GM18858 (cell line): ENCODE measurements around the gene COX19.
A peak's percentile ranks its signal among the peaks of the same experiment; 100 is the strongest.

Experiments used
- ATAC-seq: cut with Tn5 transposase; IDR thresholded peaks from one replicate; pipeline ENCODE4 v1.9.1; 2021; ENCODE audit not compliant: unreplicated experiment

The COX19 gene

DNA sequence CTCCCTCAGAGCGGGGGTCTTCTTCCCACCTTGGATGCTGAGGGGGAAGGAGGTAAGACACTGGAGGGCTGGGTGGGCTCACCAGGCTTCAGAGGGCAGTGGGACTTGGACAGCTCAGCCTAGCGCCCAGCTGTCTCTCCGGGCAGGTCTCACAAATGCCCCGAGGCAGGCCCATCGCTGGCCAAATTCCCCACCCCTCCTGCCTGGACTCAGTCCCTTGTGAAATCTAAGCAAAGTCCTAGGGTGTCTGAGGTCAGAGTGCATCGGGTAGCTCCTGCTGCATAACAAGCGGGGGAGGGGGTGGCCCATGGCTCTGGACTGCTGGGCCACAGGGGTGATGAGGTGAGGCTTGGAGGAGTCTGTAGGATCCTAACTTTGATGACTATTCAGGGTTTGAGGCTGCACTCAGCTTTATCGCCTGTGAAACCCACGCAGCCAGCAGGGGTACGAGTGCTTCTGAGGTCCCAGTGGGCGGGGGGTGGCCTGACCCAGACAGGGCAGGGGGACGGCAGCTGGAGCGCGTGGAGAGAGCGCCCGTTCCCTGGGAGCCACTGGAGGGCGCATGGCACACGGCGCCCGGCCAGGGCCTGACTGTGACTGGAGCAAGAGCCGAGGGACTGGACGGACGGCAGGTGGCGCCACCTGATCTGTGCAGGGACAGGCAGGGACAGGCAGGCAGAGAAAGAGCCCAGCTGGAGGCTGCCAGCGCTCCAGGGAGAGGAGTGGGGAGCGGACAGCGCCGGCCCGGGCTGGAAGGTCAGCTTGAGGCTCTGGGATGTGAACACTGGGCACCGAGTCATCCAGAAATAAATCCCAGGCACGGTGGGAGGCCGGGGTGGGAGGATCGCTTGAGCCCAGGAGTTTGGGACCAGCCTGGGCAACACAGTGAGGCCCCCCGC, 17.6 kb upstream of the COX19 start:
- ATAC-seq: peak; percentile 72

DNA sequence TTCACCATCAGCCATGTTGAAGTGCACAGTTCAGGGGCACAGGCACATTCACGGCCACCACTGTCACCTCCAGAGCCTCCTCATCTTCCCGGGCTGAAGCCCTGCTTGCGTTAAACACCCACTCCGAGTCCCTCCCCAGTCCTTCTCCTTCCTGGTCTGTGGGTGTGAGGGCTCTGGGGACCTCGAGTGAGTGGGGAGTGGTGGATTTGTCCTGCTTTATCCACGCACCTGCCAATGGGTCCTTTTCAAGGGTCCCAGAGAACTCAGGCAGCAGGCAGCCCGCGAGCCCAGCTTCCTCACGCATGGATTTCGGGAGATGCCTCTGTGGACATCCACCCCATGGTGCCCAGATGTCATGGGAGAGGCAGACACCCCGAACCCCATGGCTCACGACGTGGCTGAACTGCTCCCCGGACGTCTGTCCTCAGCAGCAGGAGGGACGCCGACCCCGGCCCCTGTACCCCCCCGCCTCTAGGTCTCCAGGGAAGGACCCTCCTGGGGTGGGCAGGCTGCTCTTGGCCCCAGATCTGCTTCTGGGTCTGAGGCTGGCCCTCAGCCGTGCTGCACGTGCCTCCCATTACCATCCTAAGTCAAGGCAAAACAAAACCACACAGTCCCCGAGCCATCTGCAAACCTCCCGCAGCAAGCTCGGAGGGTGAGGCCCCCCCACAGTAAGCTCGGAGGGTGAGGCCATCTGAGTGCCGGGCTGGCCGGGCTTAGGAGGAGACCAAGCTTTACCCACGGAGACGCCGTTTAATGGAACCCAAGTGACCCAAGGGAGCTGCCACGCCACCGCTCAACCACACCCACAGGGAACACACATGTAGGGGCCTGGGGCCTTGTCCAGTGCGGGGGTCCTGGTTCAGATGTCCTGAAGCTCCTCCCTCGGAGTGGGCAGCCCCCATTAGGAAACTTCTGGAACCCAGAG, 16.6 kb upstream of the COX19 start:
- no peak for ATAC-seq

DNA sequence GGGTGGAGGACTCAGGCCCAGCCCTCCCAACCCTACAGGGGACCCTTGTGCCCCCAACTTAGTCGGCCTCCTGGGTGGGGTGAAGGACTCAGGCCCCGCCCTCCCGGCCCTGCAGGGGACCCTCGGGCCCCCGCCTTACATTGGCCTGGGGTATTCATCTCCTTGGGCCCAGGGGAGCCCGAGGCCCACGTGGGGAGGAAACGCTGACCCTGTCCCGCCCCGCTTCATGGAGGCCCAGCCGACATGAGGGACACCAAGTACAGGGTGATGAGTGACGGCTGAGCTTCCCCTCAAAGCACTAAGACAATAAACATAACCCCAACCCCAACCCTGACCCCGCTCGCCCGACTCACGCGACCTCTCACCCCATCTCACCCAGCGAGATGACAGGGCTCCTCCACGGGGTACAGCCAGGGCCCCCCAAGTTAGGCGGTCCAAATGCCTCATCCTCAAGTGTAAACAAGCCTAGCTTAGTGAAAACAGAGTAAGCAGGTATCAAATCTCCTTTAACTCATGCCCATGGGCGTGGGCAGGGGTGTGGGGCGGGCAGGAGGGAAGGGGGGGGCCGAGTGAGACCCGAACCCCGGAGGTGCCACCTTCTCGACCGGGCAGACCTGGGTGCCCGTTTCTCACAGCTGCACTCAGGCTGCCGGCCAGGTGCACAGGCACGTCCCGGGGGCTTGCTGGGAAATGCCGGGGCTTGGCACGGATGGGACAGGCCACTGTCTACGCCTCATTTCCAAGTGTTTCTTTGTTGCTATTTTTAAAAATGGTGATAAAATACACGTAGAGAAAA, 15.8 kb upstream of the COX19 start:
- ATAC-seq: no peak

DNA sequence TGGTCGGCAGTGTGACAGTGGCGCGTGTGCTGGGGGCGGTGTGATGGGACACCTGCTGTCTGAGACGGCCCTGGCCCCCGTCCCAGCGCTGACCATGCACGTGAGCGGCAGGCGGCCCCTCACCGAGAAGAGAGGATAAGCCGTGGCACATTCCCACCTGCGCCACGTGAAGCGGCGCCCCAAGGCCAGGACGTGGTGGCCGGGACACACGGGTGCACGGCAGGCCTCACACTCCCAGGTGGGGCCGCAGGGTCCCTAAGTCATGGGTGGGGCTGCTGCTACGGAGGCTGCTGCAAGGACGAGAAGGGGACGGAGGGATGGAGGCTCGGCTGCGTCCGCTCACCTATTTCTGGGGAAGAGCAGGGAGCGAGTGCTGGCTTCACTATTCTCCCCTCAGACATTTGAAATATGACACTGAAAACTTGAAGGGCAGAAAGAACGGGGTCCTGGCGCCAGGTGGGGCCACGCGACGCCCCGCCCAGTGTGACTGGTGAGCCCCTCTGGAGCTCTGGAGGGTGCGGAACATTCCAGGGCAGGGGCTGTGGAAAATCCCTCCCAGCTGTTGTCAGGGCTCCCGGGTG, 15.1 kb upstream of the COX19 start:
- ATAC-seq: no peak

DNA sequence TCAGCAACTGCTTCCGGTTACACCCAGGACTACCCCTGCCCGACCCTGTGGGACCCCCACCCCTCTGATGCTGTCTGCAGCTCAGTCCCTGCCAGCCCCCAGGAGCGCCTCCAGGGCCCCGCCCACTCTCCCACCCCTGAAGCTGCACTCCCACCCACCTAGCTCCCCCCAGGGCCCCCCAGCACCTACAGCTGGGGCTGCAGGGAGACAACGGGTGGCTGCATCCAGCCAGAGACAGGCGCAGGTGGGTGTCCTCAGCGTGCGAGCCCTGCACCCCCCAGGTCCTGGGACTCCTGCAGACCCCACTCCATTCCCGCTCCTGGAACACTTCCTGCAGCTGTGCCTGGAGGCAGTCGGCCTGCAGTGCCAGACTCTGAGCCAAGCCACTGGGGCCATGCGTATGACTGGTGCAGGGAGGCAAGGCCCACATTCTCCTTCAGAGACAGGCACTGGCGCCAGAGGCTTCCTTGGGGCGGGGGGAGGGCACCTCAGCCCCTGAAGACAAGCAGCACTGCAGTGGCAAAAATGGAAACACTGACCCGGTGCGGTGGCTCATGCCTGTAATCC, 13.7 kb upstream of the COX19 start:
- ATAC-seq: no peak

DNA sequence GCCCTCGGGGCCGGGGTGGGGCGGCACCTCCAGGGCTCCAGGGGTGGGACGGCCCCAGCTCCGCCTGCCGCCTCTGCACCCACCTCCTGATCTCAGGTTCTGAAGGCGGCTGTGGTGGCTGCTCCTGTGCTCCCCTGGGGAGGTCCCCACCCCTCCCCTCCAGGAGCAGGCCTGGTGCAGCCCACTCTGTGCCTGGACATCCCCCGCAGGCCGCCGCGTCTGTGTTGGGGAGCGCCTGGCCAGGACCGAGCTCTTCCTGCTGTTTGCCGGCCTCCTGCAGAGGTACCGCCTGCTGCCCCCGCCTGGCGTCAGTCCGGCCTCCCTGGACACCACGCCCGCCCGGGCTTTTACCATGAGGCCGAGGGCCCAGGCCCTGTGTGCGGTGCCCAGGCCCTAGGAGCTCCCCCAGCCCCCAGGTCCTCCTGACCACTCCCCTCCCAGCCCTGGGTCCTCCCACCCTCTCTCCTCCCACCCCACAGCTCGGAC, 13.1 kb upstream of the COX19 start:
- no peak for ATAC-seq

DNA sequence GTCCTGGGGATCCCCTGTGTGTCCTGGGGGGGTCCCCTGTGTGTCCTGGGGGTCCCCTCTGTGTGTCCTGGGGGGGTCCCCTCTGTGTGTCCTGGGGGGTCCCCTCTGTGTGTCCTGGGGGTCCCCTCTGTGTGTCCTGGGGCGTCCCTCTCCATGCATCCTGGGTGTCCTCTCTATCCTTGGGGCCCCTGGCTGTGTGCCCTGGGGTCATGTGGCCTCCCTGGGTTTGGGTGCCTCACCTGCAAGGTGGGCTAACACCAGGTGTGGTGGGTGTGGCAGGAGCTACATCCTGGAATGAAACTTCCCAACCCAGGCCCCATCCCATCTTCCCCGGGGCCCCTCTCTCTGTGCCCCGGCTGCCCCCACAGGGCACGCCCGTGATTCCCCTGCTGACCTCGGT, 12.6 kb upstream of the COX19 start:
- ATAC-seq: no peak

DNA sequence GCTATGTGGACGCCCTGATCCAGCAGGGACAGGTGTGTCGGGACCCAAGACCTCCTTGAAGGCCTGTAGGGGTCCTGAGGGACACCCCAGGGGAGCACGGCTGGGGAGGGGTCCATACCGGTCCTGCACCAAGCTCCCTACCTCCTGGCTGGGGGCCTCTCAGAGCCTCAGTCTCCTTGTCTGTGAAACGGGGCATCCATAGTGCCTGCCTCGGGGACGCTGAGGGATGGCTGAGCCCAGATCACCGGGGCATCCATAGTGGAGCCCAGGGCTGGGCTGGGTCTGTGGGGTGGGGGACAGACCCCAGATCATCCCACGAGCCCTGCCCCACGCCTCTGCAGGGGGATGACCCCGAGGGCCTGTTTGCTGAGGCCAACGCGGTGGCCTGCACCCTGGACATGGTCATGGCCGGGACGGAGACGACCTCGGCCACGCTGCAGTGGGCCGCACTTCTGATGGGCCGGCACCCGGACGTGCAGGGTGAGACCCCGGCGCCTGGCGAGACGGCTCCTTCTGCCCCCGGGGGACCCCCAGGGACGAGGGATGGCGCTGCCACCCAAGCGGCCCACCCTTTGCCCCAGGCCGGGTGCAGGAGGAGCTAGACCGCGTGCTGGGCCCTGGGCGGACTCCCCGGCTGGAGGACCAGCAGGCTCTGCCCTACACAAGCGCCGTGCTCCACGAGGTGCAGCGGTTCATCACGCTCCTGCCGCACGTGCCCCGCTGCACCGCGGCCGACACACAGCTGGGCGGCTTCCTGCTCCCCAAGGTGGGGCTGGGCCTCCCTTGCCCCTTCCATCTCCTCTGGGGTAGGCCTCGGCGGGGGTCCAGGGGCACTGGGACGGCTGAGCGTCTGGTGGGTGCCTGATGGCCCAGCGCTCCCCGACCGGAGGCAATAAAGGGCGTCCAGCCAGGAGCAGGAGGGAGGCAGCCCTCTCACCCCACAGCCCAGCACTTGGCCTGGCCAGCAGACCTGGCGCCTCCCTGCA, 11.7 kb upstream of the COX19 start:
- ATAC-seq: no peak

DNA sequence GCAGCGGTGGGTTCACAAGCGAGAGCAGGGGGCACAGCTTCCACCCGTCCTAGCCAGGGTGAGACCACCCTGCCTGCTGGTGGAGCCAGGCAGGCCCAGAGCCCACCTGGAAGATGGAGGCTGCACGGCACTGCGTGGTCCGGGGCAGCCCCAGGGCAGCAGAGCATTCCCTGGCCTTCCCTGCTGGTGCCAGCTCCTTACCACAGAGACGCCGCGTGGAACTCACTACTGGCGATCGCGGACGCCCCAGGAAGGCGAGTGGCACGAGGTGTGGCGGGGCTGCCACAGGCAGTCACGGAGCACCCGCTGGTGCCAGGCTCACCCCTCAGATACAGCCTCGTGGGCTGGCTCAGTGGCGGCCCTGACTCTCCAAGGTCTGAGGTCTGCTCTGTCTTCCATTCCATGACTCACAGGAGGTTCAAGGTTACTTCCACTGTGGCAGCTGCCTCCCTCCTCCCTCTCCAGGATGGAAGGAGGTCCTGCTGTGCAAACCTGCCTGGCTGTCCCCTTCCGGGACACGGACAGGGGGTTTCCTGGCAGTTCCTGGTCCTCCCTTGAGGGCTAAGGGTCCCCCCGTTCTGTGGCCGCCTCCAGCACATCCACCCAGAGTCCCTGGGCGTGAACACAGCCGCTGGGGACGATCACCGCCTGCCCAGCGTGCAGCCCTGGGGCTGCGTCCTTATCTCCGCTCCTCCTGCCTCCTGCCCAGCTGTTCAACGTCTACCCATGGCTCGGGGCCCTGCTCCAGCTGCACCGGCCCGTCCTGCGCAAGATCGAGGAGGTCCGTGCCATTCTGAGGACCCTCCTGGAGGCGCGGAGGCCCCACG, 10.8 kb upstream of the COX19 start:
- ATAC-seq: no peak

DNA sequence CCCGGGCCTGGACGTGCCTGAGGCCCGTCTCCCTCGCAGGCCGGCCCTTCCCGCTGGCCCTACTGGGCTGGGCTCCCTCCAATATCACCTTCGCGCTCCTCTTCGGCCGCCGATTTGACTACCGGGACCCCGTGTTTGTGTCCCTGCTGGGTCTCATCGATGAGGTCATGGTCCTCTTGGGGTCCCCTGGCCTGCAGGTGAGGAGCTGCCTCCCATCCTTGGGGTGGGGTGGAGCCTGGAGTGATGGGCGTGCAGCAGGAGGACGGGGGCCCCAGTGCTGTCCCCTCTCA, 9.7 kb upstream of the COX19 start:
- ATAC-seq: no peak

DNA sequence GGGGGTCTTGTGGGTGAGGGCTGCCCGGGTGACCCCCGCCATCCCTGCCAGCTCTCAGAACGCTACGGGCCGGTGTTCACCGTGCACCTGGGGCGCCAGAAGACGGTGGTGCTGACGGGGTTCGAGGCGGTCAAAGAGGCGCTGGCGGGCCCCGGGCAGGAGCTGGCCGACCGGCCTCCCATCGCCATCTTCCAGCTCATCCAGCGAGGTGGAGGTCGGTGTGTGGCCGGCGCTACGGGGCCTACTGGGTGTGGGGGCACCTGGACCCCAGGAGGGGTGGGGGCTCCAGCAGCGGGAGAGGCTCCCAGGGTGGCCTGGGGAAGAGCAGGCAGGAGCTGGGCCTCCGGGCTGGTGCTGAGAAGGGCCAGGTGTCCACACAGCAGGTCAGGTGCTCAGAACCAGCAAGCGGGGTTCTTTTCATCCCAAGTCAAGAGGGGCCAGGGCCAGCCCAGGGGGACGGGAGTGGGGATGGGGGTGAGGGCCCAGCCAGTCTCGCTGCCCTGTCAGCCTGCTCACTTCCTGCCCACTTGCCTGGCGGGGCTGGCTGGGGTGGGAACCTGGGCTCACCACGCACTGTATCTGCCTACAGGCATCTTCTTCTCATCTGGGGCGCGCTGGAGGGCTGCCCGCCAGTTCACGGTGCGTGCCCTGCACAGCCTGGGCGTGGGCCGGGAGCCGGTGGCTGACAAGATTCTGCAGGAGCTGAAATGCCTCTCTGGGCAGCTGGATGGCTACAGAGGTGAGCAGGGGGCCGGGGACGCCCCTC, 9.2 kb upstream of the COX19 start:
- ATAC-seq: no peak

DNA sequence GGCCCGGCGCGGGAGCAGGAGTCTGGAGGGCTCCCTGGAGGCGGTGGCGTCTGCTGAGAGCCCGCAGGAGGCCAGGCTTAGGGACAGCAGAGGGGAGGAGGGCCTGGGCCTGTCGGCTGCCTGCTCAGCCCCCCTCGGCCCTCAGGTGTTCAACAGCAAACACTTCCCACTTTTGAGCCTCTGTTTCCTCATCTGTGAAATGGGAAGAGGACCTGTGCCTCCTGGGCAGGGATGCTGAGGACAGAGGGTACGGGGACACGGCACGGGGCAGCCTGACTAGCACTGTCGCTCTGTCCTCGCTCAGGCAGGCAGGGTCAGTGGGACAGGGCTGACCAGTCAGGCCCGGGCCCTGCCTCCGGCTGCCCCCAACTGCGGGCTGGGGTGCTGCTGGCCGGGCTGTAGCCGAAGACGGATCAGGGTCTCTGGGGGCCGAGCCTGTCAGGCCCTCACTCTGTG, 8.3 kb upstream of the COX19 start:
- ATAC-seq: no peak

DNA sequence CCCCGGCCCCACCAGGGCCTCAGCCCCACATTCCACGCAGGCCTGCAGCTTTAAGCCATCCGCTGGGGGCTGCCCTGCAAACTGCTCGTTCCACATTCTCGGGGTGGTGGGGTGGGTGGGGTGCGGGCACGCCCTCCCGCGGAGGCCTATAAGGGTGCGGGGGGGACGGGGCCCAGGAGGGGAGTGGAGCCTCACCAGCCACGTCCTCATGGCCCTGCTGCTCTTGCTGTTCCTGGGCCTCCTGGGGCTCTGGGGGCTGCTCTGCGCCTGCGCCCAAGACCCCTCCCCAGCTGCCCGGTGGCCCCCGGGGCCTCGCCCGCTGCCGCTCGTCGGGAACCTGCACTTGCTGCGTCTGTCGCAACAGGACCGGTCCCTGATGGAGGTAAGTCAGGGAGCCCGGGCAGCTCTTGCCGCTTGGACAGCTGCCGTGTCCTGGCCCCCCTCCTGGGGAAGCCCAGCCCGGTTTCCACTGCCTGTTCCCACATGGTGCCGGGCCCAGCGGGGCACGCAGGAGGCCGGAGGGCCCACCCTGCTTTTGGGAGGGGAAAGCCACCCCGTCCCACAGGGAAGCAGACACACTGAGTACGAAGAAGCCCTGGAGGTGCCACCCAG, 7.8 kb upstream of the COX19 start, which contains the start of gene CYP2W1:
TSS of gene CYP2W1 (plus strand) at position 178 of the 612 bp plus-strand sequence. CDS start at position 209, 31 bp downstream.
- no peak for ATAC-seq

DNA sequence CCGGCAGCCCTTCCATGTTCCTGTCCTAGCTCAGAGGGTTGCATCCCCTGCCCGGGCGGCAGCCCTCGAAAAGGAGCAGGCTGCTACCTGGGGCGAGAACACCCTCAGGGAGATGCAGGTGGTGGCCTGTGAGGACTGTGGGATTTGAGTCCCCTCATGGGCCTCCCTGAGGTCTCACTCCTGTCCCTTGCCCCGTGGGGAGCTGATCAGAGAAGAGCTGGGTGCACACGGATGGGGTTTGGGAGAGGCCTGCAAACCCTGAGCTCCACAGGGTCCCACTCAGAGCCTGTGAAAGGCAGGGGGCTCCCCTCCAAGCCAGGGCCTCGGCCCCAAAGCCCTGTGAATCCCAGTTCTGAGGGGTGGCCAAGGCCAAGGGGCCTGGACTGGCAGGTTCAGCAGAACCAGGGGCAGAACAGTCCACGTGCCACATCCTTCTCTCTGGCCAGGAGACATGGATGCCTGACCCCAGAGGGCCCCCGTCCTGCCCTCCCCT, 7.2 kb upstream of the COX19 start:
- ATAC-seq: no peak

DNA sequence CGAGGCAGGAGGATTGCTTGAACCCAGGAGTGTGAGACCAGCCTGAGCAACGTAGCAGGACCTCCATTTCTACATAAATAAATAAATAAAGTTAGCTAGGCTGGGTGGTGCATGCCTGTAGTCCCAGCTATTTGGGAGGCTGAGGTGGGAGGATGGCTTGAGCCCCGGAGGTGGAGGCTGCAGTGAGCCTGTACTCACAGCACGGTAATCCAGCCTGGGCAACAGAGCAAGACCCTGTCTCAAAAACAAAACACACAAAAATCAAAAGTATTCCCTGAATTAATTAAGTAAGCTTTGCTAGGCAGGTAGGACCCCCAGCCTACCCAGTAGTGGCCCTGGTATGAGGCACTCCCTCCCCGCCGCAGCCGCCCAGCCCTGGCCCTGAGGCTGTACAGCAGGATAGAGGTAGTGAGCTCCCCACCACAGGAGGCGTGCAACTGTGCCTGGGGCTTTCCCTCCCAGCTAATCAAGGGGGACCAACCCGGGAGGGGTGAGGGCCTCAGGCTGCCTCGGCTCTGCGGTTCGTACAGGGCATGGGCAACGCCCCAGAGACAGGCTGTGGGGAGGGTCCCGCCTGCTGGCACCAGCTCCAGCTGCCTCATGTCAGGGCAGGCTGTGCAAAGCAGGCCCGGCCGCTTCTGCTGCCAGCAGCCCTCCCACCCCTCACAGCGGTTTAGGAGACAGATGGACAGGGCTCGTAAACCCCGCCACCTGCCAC, 6.6 kb upstream of the COX19 start:
- ATAC-seq: no peak

DNA sequence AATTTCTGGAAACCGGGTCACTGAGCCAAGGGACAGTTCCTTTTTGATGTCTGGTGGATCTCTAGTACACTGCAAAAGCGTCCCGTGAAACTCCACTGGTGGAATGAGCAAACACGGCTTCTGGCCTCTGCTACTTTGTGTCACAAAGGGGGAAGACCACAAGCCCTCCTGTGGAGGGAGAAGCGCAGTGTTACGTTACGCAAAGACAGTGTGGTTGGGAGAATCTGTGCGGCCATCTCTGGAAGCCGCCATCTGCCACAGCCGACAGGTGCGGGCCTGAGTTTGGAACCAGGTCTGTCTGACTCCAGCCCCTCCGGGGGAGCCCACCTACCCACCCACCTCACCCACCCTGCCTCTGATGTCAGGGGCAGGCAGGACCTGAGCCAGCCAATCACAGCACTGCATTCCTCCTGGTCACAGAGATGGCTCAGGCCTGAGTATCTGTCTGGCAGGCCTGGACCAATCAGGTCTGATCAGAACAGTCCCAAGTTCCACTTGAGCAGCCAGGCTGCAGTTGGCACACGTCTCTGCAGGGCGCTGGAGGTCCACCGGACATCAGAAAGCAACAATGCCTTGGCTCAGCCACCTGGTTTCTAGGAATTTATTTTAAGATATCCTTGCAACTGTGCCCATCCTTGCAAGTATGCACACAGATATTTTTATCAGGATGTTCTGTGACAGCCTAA, 4.7 kb upstream of the COX19 start:
- ATAC-seq: no peak
